K562 (cell line): Measurements from ENCODE around the gene LRRC7. TPM values are rescaled to one million over a fixed set of nuclear protein-coding genes. Genes with fewer than 3 reads are reported as not detected.

Experiments
- BMI1 ChIP-seq: fragments of 150-350 bp; IDR thresholded peaks from 2 replicates; pipeline ENCODE4 v1.6.1; 2014; ENCODE audit warnings: low read length
- CBFA2T3 ChIP-seq: fragments of 450-650 bp; IDR thresholded peaks from 2 replicates; pipeline ENCODE4 v1.6.1; 2017
- FOXP1 ChIP-seq: sonication (generic); formaldehyde crosslinking; IDR thresholded peaks from 2 replicates; pipeline ENCODE4 v1.8.0; 2022; ENCODE audit warnings: mild to moderate bottlenecking, missing genetic modification reagents
- FOXP4 ChIP-seq: sonication (generic); formaldehyde crosslinking; IDR thresholded peaks from 2 replicates; pipeline ENCODE4 v1.8.0; 2022; ENCODE audit warnings: mild to moderate bottlenecking, missing genetic modification reagents, borderline replicate concordance
- LARP7 ChIP-seq: fragments of 450-650 bp; IDR thresholded peaks from 2 replicates; pipeline ENCODE4 v1.6.1; 2016
- MCM5 ChIP-seq: fragments of 450-650 bp; IDR thresholded peaks from 2 replicates; pipeline ENCODE4 v1.6.1; 2016; ENCODE audit warnings: low read depth
- MEIS2 ChIP-seq: fragments of 450-650 bp; IDR thresholded peaks from 2 replicates; pipeline ENCODE4 v1.6.1; 2014; ENCODE audit warnings: mild to moderate bottlenecking; ENCODE audit not compliant: partially characterized antibody
- NFXL1 ChIP-seq: fragments of 450-650 bp; formaldehyde crosslinking; IDR thresholded peaks from 2 replicates; pipeline ENCODE4 v1.4.0; 2021; ENCODE audit warnings: mild to moderate bottlenecking
- NR1H2 ChIP-seq: sonication (generic); formaldehyde crosslinking; IDR thresholded peaks from 2 replicates; pipeline ENCODE4 v1.4.0; 2020; ENCODE audit warnings: mild to moderate bottlenecking, missing genetic modification reagents
- PTTG1 ChIP-seq: fragments of 450-650 bp; IDR thresholded peaks from 2 replicates; pipeline ENCODE4 v1.6.1; 2016; ENCODE audit warnings: low read depth, mild to moderate bottlenecking, missing genetic modification characterization, missing compliant biosample characterization
- ZBTB43 ChIP-seq: sonication (generic); formaldehyde crosslinking; IDR thresholded peaks from 2 replicates; pipeline ENCODE4 v1.8.0; 2023; ENCODE audit warnings: mild to moderate bottlenecking, missing genetic modification reagents
- polyA plus RNA-seq, 8 experiments: library from polyadenylated mRNA; depleted of rRNA in 4 of 8; stranded (reverse) in 5 of 8; unstranded in 3 of 8; fragments of >200 nt; fragmentation: Nextera tagmentation in 2 of 8; fragmentation: Illumina TruSeq in 1 of 8; extraction: Ambion mirVana in 2 of 8; extraction: Trizol in 1 of 8; gene quantifications; 2 replicates each; pipeline versions ENCODE4 v1.2.1 to v1.2.3, GENCODE V29; 2011 to 2014; ENCODE audit warnings: inconsistent platforms in 1 of 8, missing spikeins in 1 of 8
- total RNA-seq, 7 experiments: library from RNA; depleted of rRNA in 6 of 7; stranded (reverse); fragments of >200 nt in 6 of 7; fragmentation: Illumina TruSeq in 2 of 7; extraction: Trizol in 2 of 7; gene quantifications; 2 replicates each; pipeline versions ENCODE4 v1.2.1 to v1.2.3, GENCODE V29; 2011 to 2021; ENCODE audit warnings: low replicate concordance in 1 of 7
- TF ChIP-seq, protein P1 (sequence below): sonication (generic); formaldehyde crosslinking; IDR thresholded peaks from 2 replicates; pipeline ENCODE4 v1.8.1; 2023; ENCODE audit warnings: missing genetic modification reagents, mild to moderate bottlenecking, borderline replicate concordance
- TF ChIP-seq, protein P2 (sequence below): fragments of 450-650 bp; IDR thresholded peaks from 2 replicates; pipeline ENCODE4 v1.6.1; 2016
- TF ChIP-seq, protein P3 (sequence below): IDR thresholded peaks from 2 replicates; pipeline ENCODE4 v1.6.1; 2016; ENCODE audit warnings: missing genetic modification characterization, missing compliant biosample characterization

LRRC7 gene
- total and polyA plus RNA-seq, 9 of the 15 experiments (the other 6 are each of a cell fraction or from before 2014, with no cell fraction given), result 0.09 to 0.94 (median 0.49) TPM

DNA sequence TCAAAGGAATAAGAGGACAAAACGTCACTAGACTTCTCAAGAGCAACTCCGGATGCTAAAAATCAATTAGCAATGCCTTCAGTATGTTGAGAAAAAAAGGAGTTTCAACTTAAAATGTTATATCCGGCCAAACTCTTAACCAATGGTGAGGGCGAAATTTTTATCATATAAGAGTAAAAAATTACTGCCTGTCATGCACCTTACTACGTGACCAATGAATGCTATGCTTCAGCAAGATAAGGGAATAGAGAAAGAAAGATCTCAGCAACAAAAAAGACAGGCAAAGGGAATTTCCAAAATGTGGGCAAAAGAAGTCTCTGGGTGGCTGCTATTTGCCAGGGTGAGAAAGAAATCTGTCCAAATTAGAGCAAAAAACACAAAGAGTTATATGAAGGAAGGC, 47.4 kb upstream of the LRRC7 start (continued):
- TF ChIP-seq, protein P1, sequence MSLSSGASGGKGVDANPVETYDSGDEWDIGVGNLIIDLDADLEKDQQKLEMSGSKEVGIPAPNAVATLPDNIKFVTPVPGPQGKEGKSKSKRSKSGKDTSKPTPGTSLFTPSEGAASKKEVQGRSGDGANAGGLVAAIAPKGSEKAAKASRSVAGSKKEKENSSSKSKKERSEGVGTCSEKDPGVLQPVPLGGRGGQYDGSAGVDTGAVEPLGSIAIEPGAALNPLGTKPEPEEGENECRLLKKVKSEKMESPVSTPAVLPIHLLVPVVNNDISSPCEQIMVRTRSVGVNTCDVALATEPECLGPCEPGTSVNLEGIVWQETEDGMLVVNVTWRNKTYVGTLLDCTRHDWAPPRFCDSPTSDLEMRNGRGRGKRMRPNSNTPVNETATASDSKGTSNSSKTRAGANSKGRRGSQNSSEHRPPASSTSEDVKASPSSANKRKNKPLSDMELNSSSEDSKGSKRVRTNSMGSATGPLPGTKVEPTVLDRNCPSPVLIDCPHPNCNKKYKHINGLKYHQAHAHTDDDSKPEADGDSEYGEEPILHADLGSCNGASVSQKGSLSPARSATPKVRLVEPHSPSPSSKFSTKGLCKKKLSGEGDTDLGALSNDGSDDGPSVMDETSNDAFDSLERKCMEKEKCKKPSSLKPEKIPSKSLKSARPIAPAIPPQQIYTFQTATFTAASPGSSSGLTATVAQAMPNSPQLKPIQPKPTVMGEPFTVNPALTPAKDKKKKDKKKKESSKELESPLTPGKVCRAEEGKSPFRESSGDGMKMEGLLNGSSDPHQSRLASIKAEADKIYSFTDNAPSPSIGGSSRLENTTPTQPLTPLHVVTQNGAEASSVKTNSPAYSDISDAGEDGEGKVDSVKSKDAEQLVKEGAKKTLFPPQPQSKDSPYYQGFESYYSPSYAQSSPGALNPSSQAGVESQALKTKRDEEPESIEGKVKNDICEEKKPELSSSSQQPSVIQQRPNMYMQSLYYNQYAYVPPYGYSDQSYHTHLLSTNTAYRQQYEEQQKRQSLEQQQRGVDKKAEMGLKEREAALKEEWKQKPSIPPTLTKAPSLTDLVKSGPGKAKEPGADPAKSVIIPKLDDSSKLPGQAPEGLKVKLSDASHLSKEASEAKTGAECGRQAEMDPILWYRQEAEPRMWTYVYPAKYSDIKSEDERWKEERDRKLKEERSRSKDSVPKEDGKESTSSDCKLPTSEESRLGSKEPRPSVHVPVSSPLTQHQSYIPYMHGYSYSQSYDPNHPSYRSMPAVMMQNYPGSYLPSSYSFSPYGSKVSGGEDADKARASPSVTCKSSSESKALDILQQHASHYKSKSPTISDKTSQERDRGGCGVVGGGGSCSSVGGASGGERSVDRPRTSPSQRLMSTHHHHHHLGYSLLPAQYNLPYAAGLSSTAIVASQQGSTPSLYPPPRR (CRISPR knock-in tag), result no peak
- no peak for TF ChIP-seq FOXP1
- TF ChIP-seq, protein P2, sequence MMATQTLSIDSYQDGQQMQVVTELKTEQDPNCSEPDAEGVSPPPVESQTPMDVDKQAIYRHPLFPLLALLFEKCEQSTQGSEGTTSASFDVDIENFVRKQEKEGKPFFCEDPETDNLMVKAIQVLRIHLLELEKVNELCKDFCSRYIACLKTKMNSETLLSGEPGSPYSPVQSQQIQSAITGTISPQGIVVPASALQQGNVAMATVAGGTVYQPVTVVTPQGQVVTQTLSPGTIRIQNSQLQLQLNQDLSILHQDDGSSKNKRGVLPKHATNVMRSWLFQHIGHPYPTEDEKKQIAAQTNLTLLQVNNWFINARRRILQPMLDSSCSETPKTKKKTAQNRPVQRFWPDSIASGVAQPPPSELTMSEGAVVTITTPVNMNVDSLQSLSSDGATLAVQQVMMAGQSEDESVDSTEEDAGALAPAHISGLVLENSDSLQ, result peak; percentile 40
- no peak for TF ChIP-seq NFXL1
- TF ChIP-seq, protein P3, sequence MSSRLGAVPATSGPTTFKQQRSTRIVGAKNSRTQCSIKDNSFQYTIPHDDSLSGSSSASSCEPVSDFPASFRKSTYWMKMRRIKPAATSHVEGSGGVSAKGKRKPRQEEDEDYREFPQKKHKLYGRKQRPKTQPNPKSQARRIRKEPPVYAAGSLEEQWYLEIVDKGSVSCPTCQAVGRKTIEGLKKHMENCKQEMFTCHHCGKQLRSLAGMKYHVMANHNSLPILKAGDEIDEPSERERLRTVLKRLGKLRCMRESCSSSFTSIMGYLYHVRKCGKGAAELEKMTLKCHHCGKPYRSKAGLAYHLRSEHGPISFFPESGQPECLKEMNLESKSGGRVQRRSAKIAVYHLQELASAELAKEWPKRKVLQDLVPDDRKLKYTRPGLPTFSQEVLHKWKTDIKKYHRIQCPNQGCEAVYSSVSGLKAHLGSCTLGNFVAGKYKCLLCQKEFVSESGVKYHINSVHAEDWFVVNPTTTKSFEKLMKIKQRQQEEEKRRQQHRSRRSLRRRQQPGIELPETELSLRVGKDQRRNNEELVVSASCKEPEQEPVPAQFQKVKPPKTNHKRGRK (tag), result no peak
- TF ChIP-seq FOXP4 (CRISPR knock-in tag), result no peak
- no peak for TF ChIP-seq MCM5
- no peak for TF ChIP-seq LARP7
- no peak for TF ChIP-seq PTTG1
- TF ChIP-seq ZBTB43 (CRISPR knock-in tag), result no peak
- TF ChIP-seq BMI1, result no peak
- 0 out of 2 replicates have a peak, but pooled peaks have one; percentile 16 for TF ChIP-seq CBFA2T3
- TF ChIP-seq NR1H2, result no peak
- peak; percentile 61 for TF ChIP-seq MEIS2
